Subcutaneous adipose tissue (tissue), 4 donors: ENCODE results near the gene CCDC92B. TPM values are rescaled to one million over a fixed set of nuclear protein-coding genes. Genes with fewer than 3 reads are reported as not detected.

Source experiments
- CTCF ChIP-seq: fragments of 450-650 bp; IDR thresholded peaks from one replicate; pipeline ENCODE4 v1.5.1; 2016; ENCODE audit warnings: low read depth, mild to moderate bottlenecking, control low read depth, antibody characterized with exemption, moderate library complexity
- total RNA-seq, 4 donors: library from RNA; depleted of rRNA; stranded (reverse); fragments of >200 nt; gene quantifications; one replicate each; pipeline ENCODE4 v1.1.0, GENCODE V29; 2016

Gene CCDC92B
- not detected for total RNA-seq

GRCh38 chr17:2749058-2749783 lies at the start of gene CCDC92B:
CCDC92B (minus strand) TSS chr17:2749652; CDS start chr17:2735145, 14,507 bp downstream.
- no peak for TF ChIP-seq CTCF

GRCh38 chr17:2798678-2799077 lies 49.2 kb upstream of the CCDC92B start:
- no peak for TF ChIP-seq CTCF

GRCh38 chr17:2798188-2798587 lies 48.7 kb upstream of the CCDC92B start:
- TF ChIP-seq CTCF = no peak

- TF ChIP-seq CTCF = no peak
These were observed 48.2 kb upstream of the CCDC92B start for GRCh38 chr17:2797637-2798036.

- TF ChIP-seq CTCF = no peak
These were observed 47.8 kb upstream of the CCDC92B start for GRCh38 chr17:2797226-2797625.

GRCh38 chr17:2796164-2797125 lies 47.0 kb upstream of the CCDC92B start, which contains the start of gene RAP1GAP2:
RAP1GAP2 (plus strand) TSS chr17:2796438; CDS start chr17:2796528, 90 bp downstream.
- no peak for TF ChIP-seq CTCF
